Activated T-helper 17 cell treated with anti-CD3 and anti-CD28 coated beads, Interleukin-2, amount 50 U/mL, for 72 hours (primary cell): ENCODE measurements around the gene ATP2A3. TPM values are rescaled to one million over a fixed set of nuclear protein-coding genes. Genes with fewer than 3 reads are reported as not detected.

Source experiments
- ATAC-seq: fragments of 150-1000 bp; cut with Tn5 transposase; replicated peaks from 2 replicates; pipeline ENCODE4 v1.10.0; 2021; ENCODE audit warnings: mild to moderate bottlenecking, moderate library complexity
- H3K27ac Mint-ChIP-seq: one replicate; pipeline ENCODE4 v1.8.0; 2022; ENCODE audit warnings: mixed read lengths
- H3K27me3 Mint-ChIP-seq: one replicate; pipeline ENCODE4 v1.8.0; 2022; ENCODE audit warnings: mixed read lengths
- H3K36me3 Mint-ChIP-seq: one replicate; pipeline ENCODE4 v1.8.0; 2022; ENCODE audit warnings: low read depth, mild to moderate bottlenecking, mixed read lengths
- H3K4me1 Mint-ChIP-seq: one replicate; pipeline ENCODE4 v1.8.0; 2022; ENCODE audit warnings: mixed read lengths
- H3K4me3 Mint-ChIP-seq: one replicate; pipeline ENCODE4 v1.8.0; 2022; ENCODE audit warnings: mild to moderate bottlenecking, mixed read lengths
- H3K9me3 Mint-ChIP-seq: one replicate; pipeline ENCODE4 v1.8.0; 2022; ENCODE audit warnings: mixed read lengths
- total RNA-seq, 2 donors: library from RNA; stranded (reverse); gene quantifications; one replicate each; pipeline ENCODE4 v1.2.3, GENCODE V29; 2022

Gene ATP2A3
- total RNA-seq, 2 donors from 2014 or later: 81.5 to 153 TPM

- Mint-ChIP-seq H3K4me1 (peaks cover 15% of the 10 kb centered on the region), H3K4me3 (no peak overlapping the region), H3K9me3 (peaks cover 5% of the 10 kb centered on the region), H3K27me3 (no peaks in the 10 kb centered on the region), H3K36me3 (no peaks in the 10 kb centered on the region), H3K27ac (no peak overlapping the region)
- no peak for ATAC-seq
Measured at GRCh38 chr17:3970668-3971067, 6.4 kb upstream of the ATP2A3 start.

GRCh38 chr17:3969963-3970362 lies 5.7 kb upstream of the ATP2A3 start:
- no peaks in the 10 kb centered on the region for H3K27me3 Mint-ChIP-seq
- peaks cover 4% of the 10 kb centered on the region for H3K9me3 Mint-ChIP-seq
- no peak for ATAC-seq
- H3K4me1 Mint-ChIP-seq: peaks cover 15% of the 10 kb centered on the region
- H3K4me3 Mint-ChIP-seq: no peak overlapping the region
- no peak overlapping the region for H3K27ac Mint-ChIP-seq
- H3K36me3 Mint-ChIP-seq: no peaks in the 10 kb centered on the region

- Mint-ChIP-seq H3K4me3 (no peak overlapping the region), H3K27me3 (no peaks in the 10 kb centered on the region), H3K9me3 (no peaks in the 10 kb centered on the region), H3K36me3 (no peaks in the 10 kb centered on the region), H3K4me1 (peaks cover 9% of the 10 kb centered on the region), H3K27ac (no peak overlapping the region)
- no peak for ATAC-seq
Measured at GRCh38 chr17:3968886-3969524, 4.8 kb upstream of the ATP2A3 start.

GRCh38 chr17:3968015-3968414 lies 3.8 kb upstream of the ATP2A3 start:
- Mint-ChIP-seq H3K27me3 (no peaks in the 10 kb centered on the region), H3K4me3 (no peak overlapping the region), H3K36me3 (no peaks in the 10 kb centered on the region), H3K9me3 (no peaks in the 10 kb centered on the region), H3K4me1 (peaks cover 9% of the 10 kb centered on the region), H3K27ac (no peak overlapping the region)
- no peak for ATAC-seq

- H3K27ac Mint-ChIP-seq: no peak overlapping the region
- H3K9me3 Mint-ChIP-seq: no peaks in the 10 kb centered on the region
- no peak for ATAC-seq
- no peaks in the 10 kb centered on the region for H3K27me3 Mint-ChIP-seq
- peaks cover 5% of the 10 kb centered on the region for H3K36me3 Mint-ChIP-seq
- peak overlapping the region; percentile 97 for H3K4me3 Mint-ChIP-seq
- H3K4me1 Mint-ChIP-seq: peaks cover 8% of the 10 kb centered on the region
Measured at GRCh38 chr17:3966720-3967363, 2.6 kb upstream of the ATP2A3 start.

GRCh38 chr17:3965118-3965800 lies 1.0 kb upstream of the ATP2A3 start:
- peak overlapping the region; percentile 97 for H3K4me3 Mint-ChIP-seq
- H3K27me3 Mint-ChIP-seq: no peaks in the 10 kb centered on the region
- peak; percentile 70 for ATAC-seq
- H3K36me3 Mint-ChIP-seq: peaks cover 15% of the 10 kb centered on the region
- peak overlapping the region; percentile 92 for H3K27ac Mint-ChIP-seq
- peaks cover 20% of the 10 kb centered on the region for H3K4me1 Mint-ChIP-seq
- no peaks in the 10 kb centered on the region for H3K9me3 Mint-ChIP-seq

- H3K9me3 Mint-ChIP-seq: no peaks in the 10 kb centered on the region
- peak overlapping the region; percentile 89 for H3K4me3 Mint-ChIP-seq
- ATAC-seq: peak; percentile 41
- H3K27me3 Mint-ChIP-seq: no peaks in the 10 kb centered on the region
- H3K4me1 Mint-ChIP-seq: peaks cover 27% of the 10 kb centered on the region
- peaks cover 15% of the 10 kb centered on the region for H3K36me3 Mint-ChIP-seq
- H3K27ac Mint-ChIP-seq: peak overlapping the region; percentile 90
Measured at GRCh38 chr17:3963237-3964201, 718 bp downstream of the ATP2A3 start.

GRCh38 chr17:3962965-3963236 lies 1.3 kb downstream of the ATP2A3 start:
- no peak for ATAC-seq
- H3K36me3 Mint-ChIP-seq: peaks cover 15% of the 10 kb centered on the region
- no peaks in the 10 kb centered on the region for H3K9me3 Mint-ChIP-seq
- H3K4me3 Mint-ChIP-seq: peak overlapping the region; percentile 89
- H3K27ac Mint-ChIP-seq: peak overlapping the region; percentile 90
- H3K27me3 Mint-ChIP-seq: no peaks in the 10 kb centered on the region
- H3K4me1 Mint-ChIP-seq: peaks cover 27% of the 10 kb centered on the region

GRCh38 chr17:3962217-3962964 lies 1.8 kb downstream of the ATP2A3 start:
- Mint-ChIP-seq H3K36me3 (peaks cover 20% of the 10 kb centered on the region), H3K9me3 (no peaks in the 10 kb centered on the region), H3K4me3 (peak overlapping the region; percentile 89), H3K27me3 (no peaks in the 10 kb centered on the region), H3K27ac (peak overlapping the region; percentile 90), H3K4me1 (peaks cover 30% of the 10 kb centered on the region)
- no peak for ATAC-seq

- Mint-ChIP-seq H3K36me3 (peaks cover 27% of the 10 kb centered on the region), H3K4me3 (peak overlapping the region; percentile 89), H3K4me1 (peaks cover 38% of the 10 kb centered on the region), H3K9me3 (no peaks in the 10 kb centered on the region), H3K27ac (peak overlapping the region; percentile 90), H3K27me3 (no peaks in the 10 kb centered on the region)
- no peak for ATAC-seq
Measured at GRCh38 chr17:3961564-3962047, 2.6 kb downstream of the ATP2A3 start.

GRCh38 chr17:3960764-3961163 lies 3.5 kb downstream of the ATP2A3 start:
- ATAC-seq: no peak
- Mint-ChIP-seq H3K36me3 (peaks cover 36% of the 10 kb centered on the region), H3K27ac (peak overlapping the region; percentile 44), H3K4me3 (peak overlapping the region; percentile 89), H3K4me1 (peaks cover 39% of the 10 kb centered on the region), H3K27me3 (no peaks in the 10 kb centered on the region), H3K9me3 (no peaks in the 10 kb centered on the region)

GRCh38 chr17:3959921-3960601 lies 4.2 kb downstream of the ATP2A3 start:
- Mint-ChIP-seq H3K4me3 (peak overlapping the region; percentile 89), H3K9me3 (no peaks in the 10 kb centered on the region), H3K27me3 (no peaks in the 10 kb centered on the region), H3K36me3 (peaks cover 36% of the 10 kb centered on the region), H3K4me1 (peaks cover 39% of the 10 kb centered on the region), H3K27ac (peak overlapping the region; percentile 44)
- no peak for ATAC-seq

GRCh38 chr17:3959295-3959899 lies 4.8 kb downstream of the ATP2A3 start:
- Mint-ChIP-seq H3K9me3 (no peaks in the 10 kb centered on the region), H3K27ac (peak overlapping the region; percentile 44), H3K4me1 (peaks cover 39% of the 10 kb centered on the region), H3K36me3 (peaks cover 36% of the 10 kb centered on the region), H3K4me3 (no peak overlapping the region), H3K27me3 (no peaks in the 10 kb centered on the region)
- no peak for ATAC-seq
